Neural crest cell (in vitro differentiated cells): ENCODE results near the gene CCN5. TPM values are rescaled to one million over a fixed set of nuclear protein-coding genes. Genes with fewer than 3 reads are reported as not detected.

ENCODE experiments used
- DNase-seq: peaks from one replicate; pipeline ENCODE4 v3.0.0; 2021; ENCODE audit warnings: low read depth, mixed read lengths, low spot score
- H3K27ac Mint-ChIP-seq: one replicate; pipeline ENCODE4 v1.8.0; 2021; ENCODE audit warnings: mild to moderate bottlenecking, mixed read lengths; ENCODE audit not compliant: unreplicated experiment
- H3K27me3 Mint-ChIP-seq: 2 replicates; pipeline ENCODE4 v1.8.0; 2021; ENCODE audit warnings: low read depth, mild to moderate bottlenecking, mixed read lengths
- H3K36me3 Mint-ChIP-seq: 2 replicates; pipeline ENCODE4 v1.8.0; 2021; ENCODE audit warnings: low read depth, mild to moderate bottlenecking, mixed read lengths
- H3K4me1 Mint-ChIP-seq: 2 replicates; pipeline ENCODE4 v1.8.0; 2021; ENCODE audit warnings: mixed read lengths
- H3K4me3 Mint-ChIP-seq: one replicate; pipeline ENCODE4 v1.8.0; 2021; ENCODE audit warnings: mild to moderate bottlenecking, mixed read lengths
- H3K9me3 Mint-ChIP-seq: 2 replicates; pipeline ENCODE4 v1.8.0; 2021; ENCODE audit warnings: mixed read lengths
- total RNA-seq: library from RNA; stranded (reverse); gene quantifications from 2 replicates; pipeline ENCODE4 v1.2.1, GENCODE V29; 2021
- TF ChIP-seq, protein P1 (sequence below): fragments of 200-600 bp; sonication (generic); conservative IDR thresholded peaks from 2 replicates; pipeline ENCODE4 v1.5.0; 2021; ENCODE audit warnings: antibody characterized with exemption, mild to moderate bottlenecking

Gene CCN5
- total RNA-seq, 1 donor from 2014 or later: not detected

DNA sequence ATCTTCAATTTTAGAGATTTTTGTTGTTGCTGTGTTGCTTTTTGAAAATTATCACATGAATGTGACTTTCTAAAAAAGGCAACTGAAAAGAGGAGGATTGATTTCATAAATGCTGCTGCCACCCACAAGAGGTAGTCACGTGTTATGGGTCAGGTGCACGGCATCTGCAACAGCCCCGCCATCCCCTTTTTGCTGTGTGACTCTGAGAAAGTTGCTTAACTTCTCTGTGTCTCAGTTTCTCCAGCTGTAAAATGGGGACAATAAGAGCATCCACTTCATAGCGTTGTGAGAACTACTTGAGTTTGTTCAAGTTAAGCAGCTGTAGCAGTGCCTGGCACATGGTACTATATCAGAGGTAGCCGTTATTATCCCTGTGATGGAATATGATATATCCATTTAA lies 10.7 kb downstream of the CCN5 start:
- Mint-ChIP-seq H3K4me3 (no peak overlapping the region), H3K9me3 (no peaks in the 10 kb centered on the region), H3K36me3 (no peaks in the 10 kb centered on the region), H3K27ac (no peak overlapping the region), H3K4me1 (peaks cover 2% of the 10 kb centered on the region), H3K27me3 (no peaks in the 10 kb centered on the region)
- no peak for DNase-seq
- TF ChIP-seq, protein P1, sequence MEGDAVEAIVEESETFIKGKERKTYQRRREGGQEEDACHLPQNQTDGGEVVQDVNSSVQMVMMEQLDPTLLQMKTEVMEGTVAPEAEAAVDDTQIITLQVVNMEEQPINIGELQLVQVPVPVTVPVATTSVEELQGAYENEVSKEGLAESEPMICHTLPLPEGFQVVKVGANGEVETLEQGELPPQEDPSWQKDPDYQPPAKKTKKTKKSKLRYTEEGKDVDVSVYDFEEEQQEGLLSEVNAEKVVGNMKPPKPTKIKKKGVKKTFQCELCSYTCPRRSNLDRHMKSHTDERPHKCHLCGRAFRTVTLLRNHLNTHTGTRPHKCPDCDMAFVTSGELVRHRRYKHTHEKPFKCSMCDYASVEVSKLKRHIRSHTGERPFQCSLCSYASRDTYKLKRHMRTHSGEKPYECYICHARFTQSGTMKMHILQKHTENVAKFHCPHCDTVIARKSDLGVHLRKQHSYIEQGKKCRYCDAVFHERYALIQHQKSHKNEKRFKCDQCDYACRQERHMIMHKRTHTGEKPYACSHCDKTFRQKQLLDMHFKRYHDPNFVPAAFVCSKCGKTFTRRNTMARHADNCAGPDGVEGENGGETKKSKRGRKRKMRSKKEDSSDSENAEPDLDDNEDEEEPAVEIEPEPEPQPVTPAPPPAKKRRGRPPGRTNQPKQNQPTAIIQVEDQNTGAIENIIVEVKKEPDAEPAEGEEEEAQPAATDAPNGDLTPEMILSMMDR: no peak

GRCh38 chr20:44727039-44727438 lies 11.9 kb downstream of the CCN5 start:
- H3K27me3 Mint-ChIP-seq: no peaks in the 10 kb centered on the region
- H3K9me3 Mint-ChIP-seq: no peaks in the 10 kb centered on the region
- H3K4me1 Mint-ChIP-seq: no peaks in the 10 kb centered on the region
- DNase-seq: no peak
- H3K4me3 Mint-ChIP-seq: no peak overlapping the region
- no peaks in the 10 kb centered on the region for H3K36me3 Mint-ChIP-seq
- H3K27ac Mint-ChIP-seq: no peak overlapping the region
- TF ChIP-seq, protein P1: no peak

DNA sequence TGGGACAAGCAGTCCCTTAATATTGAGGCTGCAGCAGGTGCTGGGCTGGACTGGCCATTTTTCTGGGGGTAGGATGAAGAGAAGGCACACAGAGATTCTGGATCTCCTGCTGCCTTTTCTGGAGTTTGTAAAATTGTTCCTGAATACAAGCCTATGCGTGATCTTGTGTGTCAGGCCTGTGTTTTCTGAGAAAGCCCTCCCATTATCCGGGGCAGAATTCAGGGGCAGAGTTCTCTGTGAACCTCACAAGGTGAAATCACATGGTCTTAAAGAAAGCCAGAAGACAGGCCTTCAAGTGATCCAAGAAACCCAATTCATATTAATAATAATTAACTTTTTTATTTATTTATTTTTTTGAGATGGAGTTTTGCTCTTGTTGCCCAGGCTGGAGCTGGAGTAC lies 12.5 kb downstream of the CCN5 start:
- Mint-ChIP-seq H3K4me3 (no peak overlapping the region), H3K36me3 (no peaks in the 10 kb centered on the region), H3K27ac (no peak overlapping the region), H3K9me3 (no peaks in the 10 kb centered on the region), H3K27me3 (no peaks in the 10 kb centered on the region), H3K4me1 (no peaks in the 10 kb centered on the region)
- DNase-seq: no peak
- TF ChIP-seq, protein P1: no peak

DNA sequence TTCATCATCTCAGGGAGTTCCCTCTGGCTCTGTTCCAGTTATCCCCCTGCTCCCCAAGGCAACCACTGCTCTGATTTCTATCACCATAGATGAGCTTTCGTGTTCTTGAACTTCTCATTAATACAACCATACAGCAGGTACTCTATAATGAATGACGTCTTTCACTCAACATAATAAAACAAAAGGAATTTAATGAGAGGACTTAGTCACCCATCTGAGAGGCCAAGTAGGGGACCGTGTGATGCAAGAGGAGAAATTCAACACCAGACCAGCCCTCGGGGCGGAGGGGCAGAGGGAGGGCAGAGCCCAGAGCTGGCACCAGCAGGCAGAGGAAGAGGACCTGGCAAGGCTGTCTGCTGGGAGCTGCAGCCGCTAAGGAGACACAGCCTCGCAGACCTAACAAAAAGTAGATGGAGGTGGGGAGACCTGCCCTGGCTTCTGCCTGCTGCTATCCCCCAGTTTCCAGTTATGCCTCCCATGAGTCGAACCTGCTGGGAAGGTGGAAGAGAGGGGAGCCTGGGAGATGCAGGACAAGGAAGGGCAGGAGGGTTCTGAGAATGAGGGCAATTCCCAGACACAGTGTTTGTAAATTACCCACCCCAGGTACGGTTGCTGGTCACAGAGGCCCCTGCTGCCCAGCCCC lies 13.8 kb downstream of the CCN5 start:
- H3K4me3 Mint-ChIP-seq: no peak overlapping the region
- peaks cover 4% of the 10 kb centered on the region for H3K4me1 Mint-ChIP-seq
- H3K9me3 Mint-ChIP-seq: no peaks in the 10 kb centered on the region
- H3K27ac Mint-ChIP-seq: no peak overlapping the region
- no peaks in the 10 kb centered on the region for H3K36me3 Mint-ChIP-seq
- TF ChIP-seq, protein P1: no peak
- DNase-seq: no peak
- H3K27me3 Mint-ChIP-seq: peaks cover 4% of the 10 kb centered on the region

GRCh38 chr20:44730441-44730840 lies 15.3 kb downstream of the CCN5 start:
- H3K27ac Mint-ChIP-seq: no peak overlapping the region

More at GRCh38 chr20:44730441-44730840, 15.3 kb downstream of the CCN5 start:
- TF ChIP-seq, protein P1: no peak
- peaks cover 4% of the 10 kb centered on the region for H3K4me1 Mint-ChIP-seq
- H3K27me3 Mint-ChIP-seq: peaks cover 4% of the 10 kb centered on the region
- H3K36me3 Mint-ChIP-seq: no peaks in the 10 kb centered on the region
- no peaks in the 10 kb centered on the region for H3K9me3 Mint-ChIP-seq
- H3K4me3 Mint-ChIP-seq: no peak overlapping the region
- DNase-seq: no peak
